Fibroblast of skin of back (primary cell): Measurements from ENCODE around the gene ECHDC1. TPM values are rescaled to one million over a fixed set of nuclear protein-coding genes. Genes with fewer than 3 reads are reported as not detected.
A peak's percentile ranks its signal among the peaks of the same experiment; 100 is the strongest.
"Not testable (repeated sequence)": the region's sequence is repeated elsewhere in the genome, so short reads cannot be mapped to it uniquely, and the experiment has no call there.

Experiments used
- DNase-seq: peaks from one replicate; pipeline ENCODE4 v3.0.0-alpha.2; 2013
- polyA plus RNA-seq, 2 experiments: library from polyadenylated mRNA; unstranded; fragments of 120-200 nt; gene quantifications; one replicate each; pipeline ENCODE4 v1.2.1, GENCODE V29; 2013; ENCODE audit not compliant: insufficient read length in 2 of 2

ECHDC1 gene
- 46.2 TPM for polyA plus RNA-seq (2013, experiment 1 of 2; ENCODE audit: insufficient read length)
- polyA plus RNA-seq (2013, experiment 2 of 2; ENCODE audit: insufficient read length), result 32.8 TPM

DNA sequence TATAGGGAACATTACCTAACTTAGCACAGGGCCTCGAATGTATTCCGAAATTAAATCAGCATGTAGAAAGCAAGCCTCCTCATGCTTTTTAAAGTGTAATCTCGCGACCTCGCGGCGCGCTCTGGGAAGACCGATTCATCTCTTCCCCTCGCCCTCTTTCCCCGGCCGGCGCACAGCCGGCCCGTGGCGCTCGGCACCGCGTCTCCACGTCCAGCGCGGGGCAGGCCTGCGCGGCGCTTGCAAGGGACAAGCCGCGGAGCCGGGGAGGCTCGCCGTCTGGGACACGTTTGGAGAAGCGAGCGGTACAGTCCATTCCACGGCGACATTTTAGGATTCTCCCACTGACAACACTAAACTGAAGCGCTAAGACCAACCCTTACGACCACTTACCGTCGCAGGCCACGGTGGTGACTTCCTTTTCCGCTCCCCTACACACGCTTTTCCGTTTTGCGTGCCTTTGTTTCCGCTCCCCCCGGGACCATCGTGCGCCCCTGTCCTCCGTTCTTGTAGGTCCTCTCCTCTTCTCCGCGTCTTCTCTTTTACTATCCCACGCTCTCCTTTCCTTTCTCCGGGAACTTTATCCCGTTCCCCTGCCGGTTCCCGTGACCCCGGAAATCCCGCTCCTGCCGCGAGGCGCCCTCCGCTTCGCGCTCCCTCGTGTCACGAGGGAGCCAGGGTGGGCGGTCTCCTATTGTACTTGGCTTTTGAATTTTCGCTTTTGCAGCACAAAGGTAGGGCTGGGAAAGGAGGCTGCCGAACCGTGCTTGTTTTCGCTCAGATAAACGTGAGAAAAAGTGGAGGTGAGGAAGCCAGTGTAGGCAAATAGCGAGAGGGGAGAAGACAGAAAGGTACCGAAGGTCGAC lies at the start of gene ECHDC1:
TSS of gene ECHDC1 (minus strand) at position 664 of the 863 bp plus-strand sequence. CDS start 12,581 bp downstream, outside the sequence.
- peak; percentile 71 for DNase-seq

GRCh38 chr6:127392301-127392700 lies 48.9 kb upstream of the ECHDC1 start:
- DNase-seq, result no peak

GRCh38 chr6:127391094-127391953 lies 47.9 kb upstream of the ECHDC1 start:
- no peak for DNase-seq

DNA sequence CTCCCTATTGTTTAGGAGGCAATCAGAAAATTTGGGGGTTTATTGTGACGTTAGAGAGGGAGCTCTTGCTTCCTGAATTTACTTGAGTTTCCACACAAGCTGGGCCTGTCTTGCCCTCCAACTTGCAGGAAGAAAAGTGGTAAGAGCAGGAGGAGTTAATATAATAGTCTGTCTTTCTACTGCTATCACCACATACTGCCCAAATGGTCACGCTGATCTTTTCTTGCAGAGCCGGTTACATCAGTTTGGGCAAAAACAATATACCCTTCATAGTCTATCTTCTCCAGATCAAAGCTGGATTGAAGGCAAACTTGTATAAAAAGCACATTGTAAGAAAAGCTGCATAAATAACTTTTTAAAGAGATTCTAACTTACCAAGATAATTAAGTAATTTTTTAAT lies 46.3 kb upstream of the ECHDC1 start:
- no peak for DNase-seq

DNA sequence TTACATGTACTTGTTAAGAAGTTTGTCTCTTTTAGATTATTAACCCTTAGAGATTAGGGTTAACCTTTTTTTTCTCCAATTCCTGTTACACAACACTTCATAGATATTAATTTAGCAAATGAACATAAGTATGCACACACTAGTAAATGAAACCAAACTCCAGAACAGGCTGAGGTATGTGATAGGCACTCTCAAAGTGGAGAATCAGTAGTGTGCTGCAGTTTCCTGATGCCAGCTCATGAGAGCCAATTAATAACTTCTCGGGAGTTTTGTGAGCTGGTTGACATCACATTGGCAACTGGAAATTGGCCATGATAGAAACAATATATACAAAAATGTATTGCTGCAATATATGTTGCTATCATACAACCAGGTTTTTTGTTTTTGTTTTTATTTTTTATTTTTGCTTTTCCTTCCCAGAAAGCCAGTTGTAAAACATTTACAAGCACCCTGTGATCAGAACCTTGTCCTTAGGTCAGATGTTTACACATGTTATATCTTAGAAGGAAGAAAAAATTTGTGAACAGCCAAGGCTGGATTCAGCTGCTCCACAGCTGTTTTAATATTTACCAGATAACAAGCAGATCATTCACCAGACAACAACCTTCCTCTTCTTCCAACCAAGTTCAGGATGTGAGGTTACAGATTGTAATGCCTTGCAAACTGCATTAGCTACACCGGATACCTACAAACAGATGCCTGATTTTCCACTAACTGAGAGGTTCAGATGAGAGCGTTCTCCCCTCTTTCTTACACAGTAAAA lies 42.4 kb upstream of the ECHDC1 start:
- DNase-seq, result no peak

GRCh38 chr6:127384848-127385247 lies 41.4 kb upstream of the ECHDC1 start:
- DNase-seq, result not testable (repeated sequence)

DNA sequence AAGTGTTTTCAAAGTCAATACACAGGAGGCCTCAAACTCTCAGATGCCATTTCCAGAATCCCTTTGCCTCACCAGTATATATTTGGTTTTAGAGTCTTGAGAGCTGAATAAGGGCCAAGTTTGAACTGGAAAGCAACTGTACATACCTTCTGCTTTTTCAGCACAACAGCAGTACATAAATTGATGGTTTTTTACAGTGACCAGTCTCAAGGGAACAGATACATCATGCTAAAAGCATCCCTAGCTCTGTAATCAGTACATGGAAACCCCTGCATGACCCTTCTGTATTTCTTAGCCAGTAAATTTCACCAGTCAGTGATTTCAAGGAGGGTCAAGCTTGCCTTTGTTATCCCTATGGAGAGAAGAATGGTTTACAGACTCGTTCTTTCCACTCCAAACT lies 40.6 kb upstream of the ECHDC1 start:
- DNase-seq, result peak; percentile 39

GRCh38 chr6:127382413-127382812 lies 39.0 kb upstream of the ECHDC1 start:
- no peak for DNase-seq

DNA sequence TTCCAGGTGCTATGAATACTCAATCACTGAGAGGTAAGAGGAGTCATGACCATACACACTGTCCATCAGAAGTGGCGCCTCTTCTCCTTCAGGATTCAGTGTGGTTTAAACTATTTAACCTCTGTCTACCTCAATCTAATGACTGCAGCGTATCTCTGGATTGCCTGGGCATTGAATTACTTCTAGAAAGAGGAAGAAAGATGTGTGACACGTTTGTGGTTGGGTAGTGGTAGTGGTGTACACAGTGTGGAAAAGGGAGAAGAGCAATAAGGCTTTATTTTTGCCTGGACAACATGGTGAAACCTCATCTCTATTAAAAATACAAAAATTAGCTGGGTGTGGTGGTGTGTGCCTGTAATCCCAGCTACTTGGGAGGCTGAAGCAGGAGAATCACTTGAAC lies 38.0 kb upstream of the ECHDC1 start:
- no peak for DNase-seq

DNA sequence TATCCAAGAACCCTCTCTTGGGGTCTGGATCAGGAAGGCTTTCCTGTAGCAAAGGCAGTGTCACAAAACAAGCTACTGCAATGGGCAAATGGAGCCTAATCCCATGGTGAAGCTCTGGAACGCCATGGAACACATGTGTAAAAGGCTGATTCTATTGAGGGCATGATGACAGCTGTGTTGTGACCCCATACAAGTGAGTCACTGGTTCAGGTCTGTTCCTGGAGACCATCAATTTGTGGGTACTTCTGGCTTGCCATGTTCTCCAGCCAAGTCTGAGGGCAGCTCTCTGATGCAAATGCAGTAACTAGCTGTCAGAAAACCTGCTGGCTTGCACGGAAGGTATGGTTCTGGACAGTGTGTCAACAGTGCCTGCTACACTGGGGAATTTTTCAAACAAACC lies 33.3 kb upstream of the ECHDC1 start:
- no peak for DNase-seq

- peak; percentile 9 for DNase-seq
Observed at GRCh38 chr6:127367023-127367375, 23.6 kb upstream of the ECHDC1 start.

DNA sequence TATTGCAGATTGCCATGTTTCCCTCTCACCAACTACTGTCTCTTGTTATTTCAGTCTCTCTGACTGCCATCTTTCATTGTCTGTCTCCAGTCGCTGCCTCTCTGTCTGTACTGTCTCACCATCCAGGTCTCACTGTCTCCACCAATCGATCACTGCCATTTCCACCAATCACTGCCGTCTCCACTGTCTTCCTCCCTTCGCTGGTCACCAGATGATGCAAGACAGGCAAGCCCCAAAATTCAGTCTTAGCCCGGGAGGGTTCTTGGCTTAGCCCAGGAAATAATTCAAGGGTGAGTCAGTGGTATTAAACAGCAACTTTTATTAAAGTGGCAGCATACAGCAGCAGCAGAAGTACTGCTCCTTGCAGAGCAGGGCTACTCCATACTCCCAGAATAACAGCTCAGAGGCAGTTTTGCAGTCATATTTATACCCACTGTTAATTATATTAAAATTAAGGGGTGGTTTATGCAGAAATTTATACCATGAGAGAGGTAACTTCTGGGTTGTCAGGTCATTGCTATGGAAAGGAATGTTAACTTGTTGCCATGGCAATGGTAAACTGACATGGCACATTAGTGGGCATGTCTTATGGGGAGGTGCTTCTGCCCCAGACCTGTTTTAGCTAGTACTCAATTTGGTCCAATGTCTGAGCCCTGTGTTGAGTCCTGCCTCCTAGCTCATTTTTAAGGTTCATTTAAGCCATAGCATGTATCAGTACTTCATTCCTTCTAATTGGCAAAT lies 23.0 kb upstream of the ECHDC1 start:
- peak; percentile 99 for DNase-seq

DNA sequence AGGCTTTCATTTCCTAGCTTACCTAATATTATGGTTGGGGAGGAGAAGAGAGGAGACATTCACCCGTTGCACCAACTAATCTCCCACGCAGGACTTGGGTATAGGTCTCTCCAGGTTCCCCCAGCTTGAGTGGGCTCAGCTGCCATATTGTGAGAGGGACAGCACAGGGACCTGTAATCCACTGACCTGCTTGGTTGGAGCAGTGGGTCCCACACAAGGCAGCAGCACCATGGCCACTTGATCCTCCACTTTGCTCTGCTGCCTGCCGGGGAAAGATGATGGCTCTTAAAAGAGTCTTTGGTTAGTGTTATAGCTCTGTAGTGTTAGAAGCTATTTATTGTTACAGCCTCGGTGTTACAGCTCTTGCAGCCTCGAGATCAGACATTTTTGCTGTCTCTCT lies 22.5 kb upstream of the ECHDC1 start:
- no peak for DNase-seq

- DNase-seq, result no peak
Observed at GRCh38 chr6:127352524-127352923, 9.1 kb upstream of the ECHDC1 start.

DNA sequence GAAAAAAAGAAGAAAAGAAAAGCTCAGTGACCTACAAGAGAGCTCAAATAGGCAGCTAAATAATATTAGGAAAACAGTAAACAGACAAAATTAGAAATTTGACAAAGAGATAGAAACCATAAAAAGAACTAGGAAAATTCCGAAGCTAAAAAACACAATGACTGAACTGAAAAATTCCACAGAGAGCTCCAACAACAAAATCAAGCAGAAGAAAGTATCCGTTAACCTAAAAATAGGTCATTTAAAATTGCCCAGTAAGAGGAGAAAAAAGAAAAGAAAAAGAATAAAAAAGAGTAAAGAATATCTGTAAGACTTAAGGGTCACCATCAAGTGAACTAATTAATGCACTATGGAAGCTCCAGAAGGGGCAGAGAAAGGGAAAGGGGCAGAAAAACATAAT lies 6.6 kb upstream of the ECHDC1 start:
- no peak for DNase-seq

- no peak for DNase-seq
Observed at GRCh38 chr6:127348028-127348661, 4.7 kb upstream of the ECHDC1 start.

DNA sequence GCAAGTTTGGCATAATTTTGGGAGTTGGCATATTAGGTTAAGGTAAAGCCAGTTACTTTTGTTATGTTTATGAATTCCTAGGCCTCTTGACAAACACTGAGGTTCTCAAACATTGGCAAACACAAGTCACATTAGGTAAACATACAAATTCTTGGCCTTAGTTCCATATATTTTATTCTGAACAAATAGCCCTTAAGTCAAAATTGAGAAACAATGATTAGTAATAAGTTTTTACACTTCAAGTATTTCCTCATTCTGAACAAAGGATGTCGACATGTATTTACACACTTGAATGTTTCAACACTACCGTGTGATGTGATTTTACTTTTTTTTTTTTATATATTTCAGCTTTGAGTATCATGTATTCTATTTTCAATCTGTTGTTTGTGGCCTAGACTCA lies 3.8 kb upstream of the ECHDC1 start:
- no peak for DNase-seq

DNA sequence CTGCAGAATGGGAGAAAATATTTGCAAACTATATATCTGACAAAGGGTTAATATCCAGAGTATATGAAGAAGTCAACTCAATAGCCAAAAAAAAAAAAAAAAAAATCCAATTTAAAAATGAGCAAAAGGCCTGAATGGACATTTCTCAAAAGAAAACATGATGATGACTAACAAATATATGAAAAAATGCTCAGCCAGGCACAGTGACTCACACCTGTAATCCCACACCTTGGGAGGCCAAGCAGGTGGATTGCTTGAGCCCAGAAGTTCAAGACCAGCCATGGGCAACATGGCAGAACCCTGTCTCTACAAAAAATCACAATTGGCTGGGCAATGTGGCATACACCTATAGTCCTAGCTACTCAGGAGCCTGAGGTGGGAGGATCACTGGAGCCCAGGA lies 2.1 kb upstream of the ECHDC1 start:
- DNase-seq, result no peak

- peak; percentile 46 for DNase-seq
Observed at GRCh38 chr6:127343809-127344659, 625 bp upstream of the ECHDC1 start.

GRCh38 chr6:127342296-127342945 lies 988 bp downstream of the ECHDC1 start:
- peak; percentile 68 for DNase-seq
